Activated CD8-positive, alpha-beta memory T cell treated with anti-CD3 and anti-CD28 coated beads, Interleukin-2, amount 50 U/mL, for 48 hours (primary cell): ENCODE results near the gene CACNA2D1.

Experiments used
- DNase-seq: peaks from one replicate; pipeline ENCODE4 v3.0.0-alpha.2; 2020

The CACNA2D1 gene

DNA sequence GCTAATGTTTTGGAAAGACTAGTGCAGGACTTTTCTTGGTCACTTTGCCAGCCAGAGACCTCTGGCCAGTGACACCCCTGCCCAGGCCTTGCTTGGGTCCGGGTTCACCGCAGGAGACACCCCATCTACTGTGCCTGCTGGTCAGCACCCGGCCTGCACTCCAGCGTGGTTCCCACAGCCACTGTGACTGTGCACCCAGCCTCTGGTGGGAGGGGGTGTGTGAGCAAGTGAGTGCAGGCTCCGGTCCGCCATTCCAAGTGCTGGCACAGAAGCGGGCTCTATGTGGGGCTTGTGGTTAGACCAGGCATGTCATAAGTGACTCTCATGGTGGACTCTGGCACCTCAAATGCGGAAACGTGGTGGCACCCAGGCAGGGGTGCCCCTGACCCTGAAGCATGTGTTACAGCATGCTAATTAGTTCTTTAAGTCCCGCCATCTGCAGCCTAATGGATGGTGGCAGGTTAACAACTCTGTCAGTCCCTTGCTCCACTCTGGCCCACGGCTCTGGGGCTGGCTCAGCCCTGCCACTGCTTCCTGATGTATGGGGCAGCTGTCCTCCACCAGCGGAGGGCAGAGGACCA is 361.8 kb downstream of the CACNA2D1 start:
- DNase-seq, result no peak

DNA sequence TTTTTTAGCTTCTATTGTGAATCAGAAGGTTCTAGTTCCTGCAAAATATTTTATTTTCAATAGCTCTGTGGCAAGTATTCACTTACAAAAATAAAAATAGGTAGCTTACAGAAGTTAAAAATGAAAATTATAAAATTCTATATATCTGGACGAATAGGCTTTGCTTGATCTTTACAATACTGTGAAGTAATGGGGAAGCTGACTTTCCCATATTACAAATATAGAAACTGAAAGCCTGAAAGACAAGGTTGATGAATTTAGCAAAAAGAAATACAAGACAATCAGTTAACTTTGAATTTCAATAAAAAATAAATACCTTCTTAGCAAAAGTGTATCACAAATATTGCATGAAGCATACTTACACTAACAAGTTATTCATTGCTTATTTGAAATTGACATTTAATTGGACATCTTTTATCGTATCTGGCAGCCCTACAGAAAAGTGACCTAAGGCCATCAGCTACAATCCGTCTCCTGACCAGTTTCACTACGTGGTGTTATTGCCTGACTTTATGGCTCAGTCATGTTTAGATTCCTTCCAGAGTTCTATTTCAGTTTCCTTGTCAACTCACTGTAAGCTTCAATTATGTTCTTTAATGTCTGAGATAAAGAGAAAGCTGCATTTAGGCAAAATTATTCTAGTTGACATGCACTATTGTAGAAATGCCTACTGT is 363.2 kb downstream of the CACNA2D1 start:
- no peak for DNase-seq

DNA sequence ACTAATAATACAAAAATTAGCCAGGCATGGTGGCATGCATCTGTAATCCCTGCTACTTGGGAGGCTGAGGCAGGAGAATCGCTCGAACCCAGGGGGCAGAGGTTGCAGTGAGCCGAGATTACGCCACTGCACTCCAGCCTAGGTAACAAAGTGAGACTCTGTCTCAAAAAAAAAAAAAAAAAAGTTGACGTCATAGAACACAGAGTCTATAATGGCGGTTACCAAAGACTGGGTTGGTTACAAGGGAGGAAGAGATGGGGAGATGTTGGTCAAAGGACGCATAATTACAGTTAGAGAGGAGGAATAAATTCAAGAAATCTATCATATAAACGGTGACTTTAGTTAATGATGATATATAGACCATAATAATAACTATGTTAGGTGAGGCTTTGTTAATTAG is 364.1 kb downstream of the CACNA2D1 start:
- DNase-seq, result no peak

DNA sequence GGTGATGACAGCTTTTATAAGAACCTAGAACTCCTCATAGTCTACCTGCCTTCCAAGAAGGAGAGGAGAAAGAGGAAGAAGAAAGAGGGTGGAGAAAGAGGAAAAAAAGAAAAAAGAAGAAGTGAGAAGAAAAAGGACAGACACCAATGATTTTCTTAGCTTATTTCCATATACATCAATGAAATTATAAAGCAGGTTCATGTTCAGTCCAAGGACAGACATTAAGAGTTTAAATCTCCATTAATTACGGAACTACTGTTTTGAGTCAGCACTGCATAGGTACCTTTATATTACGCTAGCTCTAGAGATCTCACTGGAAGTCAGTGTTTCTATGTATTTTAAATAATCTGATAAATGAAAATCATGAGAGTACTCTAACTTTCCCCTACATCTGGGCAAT is 364.8 kb downstream of the CACNA2D1 start:
- DNase-seq, result no peak

DNA sequence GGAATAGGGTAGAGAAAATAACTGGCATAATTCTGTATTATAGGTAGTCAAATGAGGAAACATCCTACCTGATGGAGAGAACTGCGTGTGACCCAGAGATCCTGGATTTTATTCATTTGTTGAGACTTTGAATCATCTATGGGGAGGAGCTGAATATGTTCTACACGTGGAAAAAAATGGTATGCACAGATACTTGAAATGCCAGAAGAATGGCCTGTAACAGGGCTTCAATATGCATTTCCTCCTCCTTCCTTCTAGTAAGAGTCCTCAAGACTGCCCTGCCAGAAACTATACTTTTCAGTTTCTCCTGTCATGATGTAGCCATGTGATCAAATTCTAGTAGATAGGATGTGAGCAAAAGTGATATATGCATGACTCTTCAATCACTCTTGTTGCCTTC is 372.1 kb downstream of the CACNA2D1 start:
- DNase-seq, result no peak

DNA sequence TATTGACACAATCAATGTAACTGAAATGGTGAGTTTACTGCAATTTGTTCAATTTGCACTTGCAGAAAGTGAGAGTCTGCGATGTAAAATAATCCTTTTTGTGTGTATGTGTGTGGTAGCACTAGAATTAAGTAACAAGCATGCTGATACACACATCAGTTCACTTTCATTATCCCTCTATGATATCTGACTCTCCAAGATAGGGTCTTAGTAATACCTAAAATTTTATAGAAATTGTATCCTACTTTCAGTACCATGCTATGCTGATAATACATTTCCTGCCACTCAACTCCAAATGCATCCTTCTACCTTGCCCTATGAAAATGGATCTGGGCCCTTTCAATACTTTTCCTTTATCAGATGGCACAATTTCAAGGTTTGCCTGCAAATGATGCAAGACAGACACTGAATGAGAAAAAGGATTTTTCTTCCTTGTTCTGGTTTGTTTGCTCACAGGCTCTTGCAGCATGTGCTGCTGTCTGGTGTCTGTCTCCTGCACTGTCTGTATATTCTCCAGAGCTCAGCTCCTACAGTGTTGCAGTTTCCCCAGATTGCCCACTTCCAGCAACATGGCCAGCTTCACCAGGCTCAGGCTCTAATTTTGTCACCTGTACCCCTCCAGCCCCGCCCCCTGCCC is 375.8 kb downstream of the CACNA2D1 start:
- DNase-seq, result no peak

DNA sequence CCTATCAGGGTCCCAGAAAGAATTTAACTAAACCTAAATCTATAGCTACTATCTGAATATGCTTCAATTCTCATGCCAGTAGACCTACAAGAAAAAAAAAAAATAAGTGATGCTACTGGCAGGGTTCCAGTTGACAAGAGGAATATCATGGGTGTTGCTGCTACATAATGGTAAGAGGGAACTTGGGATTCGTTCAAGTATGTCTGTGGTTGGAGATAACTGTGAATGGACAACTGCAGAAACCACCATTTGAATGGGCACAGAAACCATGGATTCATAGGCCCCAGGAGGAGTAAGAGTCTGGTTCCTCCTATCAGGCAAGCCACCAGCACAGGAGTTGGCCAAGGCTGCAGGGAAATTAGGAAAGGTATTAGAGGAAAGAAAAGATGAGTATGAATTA is 386.1 kb downstream of the CACNA2D1 start:
- no peak for DNase-seq

DNA sequence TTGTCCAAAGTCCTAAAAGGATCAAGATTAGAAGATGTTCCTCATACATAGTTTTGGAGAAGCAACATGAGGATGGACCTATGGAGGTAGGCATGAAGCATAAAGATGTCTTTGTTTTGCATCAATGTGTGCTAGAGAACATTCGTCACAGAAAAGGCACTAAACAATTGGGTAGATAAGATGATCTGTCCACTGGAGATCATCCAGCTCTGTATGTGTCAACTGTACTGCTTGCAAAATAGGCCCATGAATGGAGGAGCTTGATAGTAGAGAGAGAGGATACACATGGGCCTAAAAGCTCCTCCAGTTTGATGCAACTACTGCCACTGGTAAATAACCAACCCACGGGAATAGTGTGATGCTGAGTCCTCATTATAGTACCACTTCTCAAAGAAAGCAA is 387.3 kb downstream of the CACNA2D1 start:
- no peak for DNase-seq

DNA sequence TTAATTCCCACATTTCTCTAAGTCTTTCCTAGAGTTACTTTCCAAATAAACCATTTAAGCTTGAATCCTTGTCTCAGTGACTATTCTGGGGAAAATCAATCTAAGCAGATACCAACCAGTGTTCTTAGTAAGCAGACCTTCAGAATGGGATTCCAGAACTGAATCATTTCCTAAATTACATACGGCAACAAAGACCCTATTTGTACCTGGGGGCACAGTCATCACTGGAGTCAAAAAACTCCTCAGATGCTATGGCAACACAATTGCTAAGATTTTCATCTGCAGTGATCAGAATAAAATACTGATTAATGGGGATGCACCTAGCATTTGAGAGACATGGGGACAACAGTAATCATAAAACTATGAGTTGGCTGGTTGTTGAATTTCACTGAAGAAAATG is 389.0 kb downstream of the CACNA2D1 start:
- DNase-seq, result no peak

DNA sequence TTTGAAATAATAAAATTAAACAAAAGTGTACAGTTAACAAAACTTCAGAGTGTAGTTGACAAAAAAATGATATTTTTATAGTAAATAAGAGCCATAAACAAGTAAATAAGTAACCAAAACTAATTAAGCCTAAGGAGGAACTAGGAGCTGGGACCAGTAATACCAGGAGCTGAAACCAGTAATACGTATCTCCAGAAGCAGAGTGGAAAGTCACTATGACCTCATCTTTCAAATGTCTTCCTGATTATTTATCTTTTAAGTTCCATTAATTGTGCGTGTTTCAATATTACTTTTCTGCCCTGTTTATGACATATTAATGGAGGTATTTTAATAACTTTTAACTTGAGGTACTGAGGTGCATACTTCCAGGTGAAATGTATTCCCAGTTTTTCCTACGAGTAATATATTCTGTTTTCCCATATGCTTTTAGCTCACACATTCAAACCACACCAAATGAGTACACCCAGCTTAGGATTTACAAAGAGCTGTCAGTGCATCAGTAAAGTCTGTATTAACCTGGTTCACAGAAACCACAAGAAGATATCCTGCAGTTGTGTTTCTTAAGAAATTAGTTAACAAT is 390.0 kb downstream of the CACNA2D1 start:
- no peak for DNase-seq

DNA sequence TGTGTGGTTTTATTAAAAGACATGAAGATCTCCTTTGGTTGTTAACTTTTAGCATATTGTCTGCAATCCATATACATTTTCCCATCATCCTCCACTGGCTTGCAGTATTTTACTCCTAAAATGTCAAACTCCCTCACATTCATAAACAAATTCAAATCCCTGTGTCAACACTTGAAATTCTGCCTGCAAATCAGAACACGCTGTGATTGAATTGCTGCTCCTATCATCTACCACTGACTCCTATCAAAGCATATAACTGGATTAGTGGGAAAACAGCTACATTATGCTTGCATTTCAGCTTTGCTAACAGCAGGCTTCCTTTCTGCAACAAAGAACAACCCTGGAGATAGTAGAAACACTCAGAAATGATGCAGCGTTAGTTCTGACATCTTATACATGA is 392.0 kb downstream of the CACNA2D1 start:
- DNase-seq, result no peak

DNA sequence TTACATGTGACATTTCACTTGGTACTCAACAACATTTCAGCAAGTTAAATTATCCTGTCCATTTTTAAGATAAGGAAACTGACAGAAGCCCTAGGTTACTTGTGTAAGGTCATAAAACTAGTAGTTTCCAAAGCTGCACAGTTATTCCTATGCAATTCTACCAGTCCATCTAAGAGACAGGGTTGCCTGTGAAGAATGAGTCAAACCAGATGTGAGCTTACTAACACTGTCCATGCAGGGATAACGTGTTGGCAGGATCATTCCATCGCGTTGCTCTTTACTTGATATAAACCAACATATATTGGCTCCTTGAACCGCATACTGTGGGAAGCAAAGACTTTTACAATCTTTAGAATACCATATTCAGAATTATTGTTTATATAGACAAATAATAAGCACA is 392.8 kb downstream of the CACNA2D1 start:
- no peak for DNase-seq

DNA sequence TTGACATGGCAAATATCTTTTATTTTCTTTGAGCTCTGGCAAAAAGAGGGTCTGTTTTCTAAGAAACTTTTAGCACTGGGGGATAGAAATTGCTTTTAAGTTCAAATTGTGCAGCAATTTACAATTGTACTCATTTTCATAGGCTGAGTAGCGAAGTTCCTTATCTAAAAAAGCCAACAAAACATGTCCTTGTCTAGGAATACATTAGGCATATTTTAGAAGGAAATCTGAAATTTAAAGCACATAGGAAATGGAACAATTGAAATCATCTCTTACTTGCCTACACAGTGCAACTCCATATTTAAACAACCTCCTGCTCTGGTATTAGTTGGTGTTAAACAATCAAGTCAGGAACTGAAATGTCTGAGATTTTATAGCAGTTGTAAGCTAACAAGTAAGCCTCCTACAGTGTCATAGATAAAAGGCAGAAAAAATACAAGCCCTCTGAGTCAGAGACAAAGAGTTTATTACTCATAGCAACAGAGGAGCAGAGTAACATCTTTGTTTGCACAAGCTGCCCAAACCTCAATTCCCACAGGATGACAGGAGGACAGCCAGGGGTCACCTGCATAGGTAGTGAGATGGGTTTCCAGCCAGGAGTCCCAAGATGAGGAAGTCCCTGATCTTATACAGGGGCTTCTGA is 393.6 kb downstream of the CACNA2D1 start:
- no peak for DNase-seq

DNA sequence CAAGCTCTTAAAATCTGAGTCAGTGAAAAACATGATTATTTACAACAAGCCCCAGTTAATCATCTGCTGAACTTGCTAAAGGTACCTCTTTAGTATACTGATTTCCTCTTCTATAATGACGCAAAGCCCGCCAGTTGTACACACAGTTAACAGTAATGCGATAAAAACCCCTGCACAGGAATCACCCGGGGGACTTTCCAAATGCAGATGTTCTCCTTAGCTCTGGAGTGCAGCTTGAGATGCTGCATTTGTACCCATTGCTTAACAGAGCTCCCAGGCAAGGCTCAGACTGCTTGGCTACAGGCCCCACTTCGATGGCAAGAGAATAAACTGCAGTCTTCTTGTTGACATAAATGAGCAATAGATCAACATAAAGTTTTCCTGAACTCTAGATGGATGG is 394.1 kb downstream of the CACNA2D1 start:
- no peak for DNase-seq

DNA sequence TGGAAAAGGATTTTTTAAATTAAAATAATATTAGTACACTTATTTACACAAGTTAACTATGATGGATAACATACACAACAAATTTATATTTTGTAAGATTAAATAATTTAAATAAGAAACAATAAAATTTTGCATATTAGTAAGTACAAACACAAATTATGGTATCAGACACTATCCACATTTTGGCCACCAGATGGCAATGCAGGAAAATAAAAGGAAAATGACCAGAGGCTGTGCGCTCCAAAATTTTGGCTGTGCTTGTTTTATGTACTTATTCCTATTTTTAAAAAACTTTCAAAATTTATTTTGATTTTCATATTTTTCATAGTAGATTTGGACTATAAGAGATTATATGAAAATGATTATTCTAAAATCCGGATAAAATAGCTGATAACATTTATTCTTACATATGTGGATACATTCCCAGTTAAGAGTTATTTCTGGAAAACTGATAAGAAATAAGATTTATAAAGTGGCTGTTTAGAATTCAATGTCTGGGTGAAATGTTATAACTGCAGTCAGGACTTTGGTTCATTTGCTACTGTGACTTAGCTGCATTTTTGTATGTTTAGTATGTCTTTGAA is 399.0 kb downstream of the CACNA2D1 start:
- no peak for DNase-seq

DNA sequence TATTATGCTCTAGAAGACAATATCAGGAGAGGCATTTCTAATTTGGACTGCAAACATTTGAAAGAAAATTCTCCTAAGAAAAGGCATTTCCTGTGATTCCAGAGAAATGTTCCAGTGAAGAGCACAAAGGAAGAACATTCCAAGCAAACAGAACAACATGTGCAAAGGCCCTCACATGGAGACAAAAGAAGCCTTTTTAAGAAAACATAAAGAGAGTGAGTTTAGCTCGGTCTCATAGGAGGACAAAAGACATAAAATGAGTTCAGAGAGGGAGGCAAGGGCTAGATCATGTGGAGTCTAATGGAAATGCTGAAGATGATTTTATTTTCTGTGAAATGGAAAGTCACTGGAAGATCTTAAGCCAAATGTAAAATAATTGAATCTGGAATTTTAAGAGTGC is 404.0 kb downstream of the CACNA2D1 start:
- DNase-seq, result no peak

DNA sequence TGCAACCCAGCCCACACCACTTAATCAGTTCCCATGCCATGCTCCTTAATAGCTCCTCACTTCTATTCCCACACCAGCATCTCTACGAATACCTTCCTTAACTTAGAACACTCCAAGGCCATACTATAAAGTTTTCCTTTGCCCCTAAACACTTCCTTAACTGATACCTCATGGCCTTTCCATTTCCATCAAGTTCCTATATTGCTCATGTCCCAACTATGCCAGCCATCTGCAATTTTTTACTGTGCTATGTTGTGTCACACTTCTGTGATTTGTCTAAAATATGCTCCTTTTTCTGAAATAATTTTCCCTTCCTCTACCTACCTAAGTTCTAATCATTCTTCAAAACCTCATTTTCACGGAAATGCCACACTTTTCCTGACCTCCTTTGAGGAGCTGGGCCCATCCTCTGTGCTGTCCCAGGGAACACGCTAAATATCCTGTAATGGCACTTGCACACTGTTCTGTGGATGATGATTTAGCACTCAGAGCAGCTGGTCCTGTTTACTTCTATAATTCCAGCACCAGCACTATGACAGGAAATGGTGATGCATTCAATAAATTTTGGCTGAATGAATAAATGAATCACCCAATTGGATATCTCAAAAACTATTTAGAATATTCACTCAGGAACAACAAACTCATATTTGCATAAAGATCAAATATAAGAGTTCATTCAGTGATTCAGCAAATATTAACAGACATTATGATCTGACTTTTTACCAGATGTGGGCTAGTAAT is 407.3 kb downstream of the CACNA2D1 start:
- no peak for DNase-seq

DNA sequence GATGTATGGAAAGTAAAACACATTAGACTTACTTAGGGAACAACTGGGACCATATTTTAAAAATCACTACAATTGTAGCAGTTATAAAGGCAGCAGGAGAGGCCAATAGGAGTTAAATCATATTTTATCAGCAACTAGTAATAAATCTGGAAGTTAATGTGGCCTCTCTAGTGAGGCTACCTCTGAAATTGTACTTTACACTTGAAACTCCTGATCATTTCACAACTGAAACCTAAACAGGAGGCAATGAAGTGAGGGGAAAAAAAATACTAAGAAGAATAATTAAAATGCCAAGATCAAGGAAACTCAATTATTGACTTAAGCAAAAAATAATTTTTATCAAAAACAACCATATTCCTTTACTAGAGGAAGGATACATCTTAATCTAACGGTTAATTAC is 408.1 kb downstream of the CACNA2D1 start:
- no peak for DNase-seq

DNA sequence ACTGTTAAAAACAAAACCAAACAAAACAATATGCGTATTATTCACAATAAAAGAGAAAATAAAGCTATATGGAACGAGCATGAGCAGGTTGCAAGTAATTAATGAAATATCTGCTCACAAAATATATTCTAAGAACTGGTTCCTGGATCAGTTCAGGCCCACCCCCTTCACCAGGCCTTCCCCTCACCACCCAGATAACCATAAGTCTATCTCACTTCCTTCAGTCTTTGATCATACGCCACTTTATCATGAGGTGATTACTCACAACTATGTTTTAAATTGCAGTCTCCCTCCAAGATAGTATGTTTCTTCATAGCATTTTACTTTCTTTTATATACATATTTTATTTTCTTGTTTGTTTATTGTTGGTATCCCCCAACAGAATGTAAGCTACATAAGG is 410.7 kb downstream of the CACNA2D1 start:
- DNase-seq, result no peak

DNA sequence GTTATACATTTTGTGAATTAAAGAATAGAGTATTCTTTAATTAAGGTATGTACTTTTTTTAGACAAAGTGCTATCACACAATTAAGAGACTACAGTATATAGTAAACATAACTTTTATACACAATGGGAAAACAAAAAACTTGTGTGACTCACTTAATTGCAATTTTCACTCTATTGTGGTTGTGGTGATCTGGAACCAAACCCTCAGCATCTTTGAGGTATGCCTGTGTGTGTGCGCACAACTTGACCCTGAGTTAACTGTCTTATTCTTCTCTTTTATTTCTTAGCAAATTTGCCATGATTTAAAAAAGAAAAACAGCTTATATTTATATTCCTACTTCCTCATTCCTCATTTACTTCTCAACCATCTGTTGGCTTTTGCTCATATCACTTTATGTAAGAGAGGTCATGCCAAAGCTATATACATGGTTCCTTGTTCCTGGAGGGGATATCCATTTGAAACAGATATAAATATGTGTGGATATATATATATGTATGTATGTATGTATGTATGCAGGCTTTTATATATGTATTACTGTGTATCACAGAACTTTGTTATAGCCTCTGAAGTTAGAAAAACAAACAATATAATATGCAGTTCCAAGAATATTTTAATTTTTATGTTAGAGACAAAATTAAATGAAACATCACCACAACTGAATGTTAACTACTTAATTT is 414.2 kb downstream of the CACNA2D1 start:
- no peak for DNase-seq

DNA sequence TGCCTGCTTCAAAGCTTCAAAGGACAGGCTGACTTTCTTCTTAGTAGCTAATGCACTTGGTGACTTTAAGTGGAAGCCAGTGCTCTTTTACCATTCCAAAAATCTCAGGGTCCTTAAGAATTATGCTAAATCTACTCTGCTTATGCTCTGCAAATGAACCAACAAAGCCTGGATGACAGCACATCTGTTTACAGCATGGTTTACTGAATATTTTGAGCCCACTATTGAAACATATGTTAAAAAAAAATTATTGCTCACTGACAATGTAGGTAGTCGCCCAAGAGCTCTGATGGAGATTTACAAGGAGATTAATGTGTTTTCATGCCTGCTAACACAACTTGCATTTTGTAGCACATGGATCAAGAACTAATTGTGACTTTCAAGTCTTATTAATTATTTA is 415.5 kb downstream of the CACNA2D1 start:
- no peak for DNase-seq

DNA sequence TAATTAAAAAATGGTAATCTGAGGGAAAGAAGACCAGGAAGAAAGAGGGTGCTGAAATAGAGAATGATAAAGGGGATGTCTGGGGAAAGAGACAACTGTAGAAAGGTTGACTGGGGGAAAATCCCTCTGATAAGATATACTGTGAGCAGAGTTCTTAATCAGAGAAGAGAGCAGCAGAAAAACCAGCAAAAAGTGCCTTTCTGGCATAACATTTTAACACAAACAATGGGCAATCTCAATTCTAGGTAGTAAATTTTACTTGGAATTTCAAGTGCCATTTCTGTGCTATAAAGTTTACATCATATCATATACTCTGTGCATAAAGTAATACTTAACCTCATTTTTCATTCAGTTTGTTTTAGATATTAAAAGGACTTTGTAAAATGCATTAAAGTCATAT is 421.9 kb downstream of the CACNA2D1 start:
- DNase-seq, result no peak
